HepG2 (cell line): ENCODE data around the gene ZNF629. TPM values are rescaled to one million over a fixed set of nuclear protein-coding genes. Genes with fewer than 3 reads are reported as not detected.
A peak's percentile ranks its signal among the peaks of the same experiment; 100 is the strongest.

ENCODE experiments used
- CHCHD3 ChIP-seq: sonication (generic); formaldehyde crosslinking; IDR thresholded peaks from 2 replicates; pipeline ENCODE4 v1.8.0; 2022; ENCODE audit warnings: mild to moderate bottlenecking, missing genetic modification reagents, moderate library complexity
- CHD2 ChIP-seq: IDR thresholded peaks from 2 replicates; pipeline ENCODE4 v1.6.1; 2011; ENCODE audit warnings: low read depth, low read length, improper control_type of control experiment
- CHD4 ChIP-seq: fragments of 200-600 bp; sonication (generic); IDR thresholded peaks from 2 replicates; pipeline ENCODE4 v1.7.0; 2017; ENCODE audit warnings: mild to moderate bottlenecking, low read length, borderline replicate concordance
- DNMT1 ChIP-seq: sonication (generic); formaldehyde crosslinking; IDR thresholded peaks from 2 replicates; pipeline ENCODE4 v1.5.1; 2020; ENCODE audit warnings: mild to moderate bottlenecking, missing genetic modification reagents
- HMG20A ChIP-seq: IDR thresholded peaks from 2 replicates; pipeline ENCODE4 v1.6.1; 2016; ENCODE audit warnings: borderline replicate concordance
- MEF2D ChIP-seq: sonication (generic); formaldehyde crosslinking; IDR thresholded peaks from 2 replicates; pipeline ENCODE4 v1.5.1; 2020; ENCODE audit warnings: mild to moderate bottlenecking, missing genetic modification reagents
- MYNN ChIP-seq: sonication (generic); formaldehyde crosslinking; IDR thresholded peaks from 2 replicates; pipeline ENCODE4 v1.4.0; 2020; ENCODE audit warnings: mild to moderate bottlenecking, low read depth, missing genetic modification reagents
- PCBP1 ChIP-seq: fragments of 200-400 bp; formaldehyde crosslinking; IDR thresholded peaks from 2 replicates; pipeline ENCODE4 v1.6.1; 2017; ENCODE audit warnings: mild to moderate bottlenecking, low read depth, low read length, borderline replicate concordance
- REL ChIP-seq: sonication (generic); formaldehyde crosslinking; conservative IDR thresholded peaks from 2 replicates; pipeline ENCODE4 v1.8.0; 2022; ENCODE audit warnings: mild to moderate bottlenecking, missing genetic modification reagents, moderate library complexity
- SAFB2 ChIP-seq: sonication (generic); formaldehyde crosslinking; IDR thresholded peaks from 2 replicates; pipeline ENCODE4 v1.5.1; 2020; ENCODE audit warnings: missing genetic modification reagents, low read depth, mild to moderate bottlenecking, borderline replicate concordance
- SKI ChIP-seq: fragments of 450-650 bp; IDR thresholded peaks from one replicate; pipeline ENCODE4 v1.6.1; 2018; ENCODE audit warnings: mild to moderate bottlenecking; ENCODE audit not compliant: partially characterized antibody
- TGIF2 ChIP-seq: IDR thresholded peaks from 2 replicates; pipeline ENCODE4 v1.6.1; 2016; ENCODE audit warnings: control low read depth, missing compliant biosample characterization
- ZBTB38 ChIP-seq: sonication (generic); formaldehyde crosslinking; IDR thresholded peaks from 2 replicates; pipeline ENCODE4 v1.5.1; 2020; ENCODE audit warnings: mild to moderate bottlenecking, missing genetic modification reagents
- ZBTB8A ChIP-seq: sonication (generic); formaldehyde crosslinking; IDR thresholded peaks from 2 replicates; pipeline ENCODE4 v1.4.0; 2020; ENCODE audit warnings: mild to moderate bottlenecking, low read depth, missing genetic modification reagents, borderline replicate concordance
- ZMYM4 ChIP-seq: sonication (generic); formaldehyde crosslinking; IDR thresholded peaks from 2 replicates; pipeline ENCODE4 v1.8.1; 2023; ENCODE audit warnings: mild to moderate bottlenecking, missing genetic modification reagents
- ZNF232 ChIP-seq: sonication (generic); formaldehyde crosslinking; IDR thresholded peaks from 2 replicates; pipeline ENCODE4 v1.4.0; 2020; ENCODE audit warnings: missing genetic modification reagents, borderline replicate concordance
- ZNF33A ChIP-seq: sonication (generic); formaldehyde crosslinking; IDR thresholded peaks from 2 replicates; pipeline ENCODE4 v1.5.1; 2020; ENCODE audit warnings: missing genetic modification reagents, mild to moderate bottlenecking, moderate library complexity, borderline replicate concordance
- ZNF530 ChIP-seq: sonication (generic); formaldehyde crosslinking; IDR thresholded peaks from 2 replicates; pipeline ENCODE4 v1.5.0; 2020; ENCODE audit warnings: low read depth, mild to moderate bottlenecking, missing genetic modification reagents
- ZNF616 ChIP-seq: sonication (generic); formaldehyde crosslinking; IDR thresholded peaks from 2 replicates; pipeline ENCODE4 v1.5.0; 2020; ENCODE audit warnings: low read depth, mild to moderate bottlenecking, missing genetic modification reagents
- ZNF780A ChIP-seq: sonication (generic); formaldehyde crosslinking; IDR thresholded peaks from 2 replicates; pipeline ENCODE4 v1.8.0; 2022; ENCODE audit warnings: mild to moderate bottlenecking, missing genetic modification reagents, moderate library complexity
- ZNF879 ChIP-seq: sonication (generic); formaldehyde crosslinking; IDR thresholded peaks from 2 replicates; pipeline ENCODE4 v1.8.1; 2023; ENCODE audit warnings: missing genetic modification reagents
- polyA plus RNA-seq, 8 experiments: library from polyadenylated mRNA; depleted of rRNA in 3 of 8; stranded (reverse) in 7 of 8; unstranded in 1 of 8; fragments of >200 nt; fragmentation: Illumina TruSeq in 4 of 8; extraction: Trizol in 4 of 8; gene quantifications; 2 replicates each; pipeline versions ENCODE4 v1.2.1 to v1.2.3, GENCODE V29; 2011 to 2016; ENCODE audit warnings: low read depth in 4 of 8, missing spikeins in 1 of 8, mixed read lengths in 1 of 8; ENCODE audit not compliant: insufficient read depth in 1 of 8
- total RNA-seq, 5 experiments: library from RNA; depleted of rRNA; stranded (reverse); fragments of >200 nt; fragmentation: Illumina TruSeq; extraction: Trizol; gene quantifications; 2 replicates each; pipeline ENCODE4 v1.2.3, GENCODE V29; 2016; ENCODE audit warnings: low read depth in 1 of 5
- TF ChIP-seq, protein P1 (sequence below): IDR thresholded peaks from 2 replicates; pipeline ENCODE4 v1.6.1; 2016; ENCODE audit warnings: missing compliant biosample characterization, missing genetic modification reagents, borderline replicate concordance
- TF ChIP-seq, protein P2 (sequence below): sonication (generic); formaldehyde crosslinking; IDR thresholded peaks from 2 replicates; pipeline ENCODE4 v1.5.0; 2020; ENCODE audit warnings: missing genetic modification reagents
- TF ChIP-seq, protein P3 (sequence below): sonication (generic); formaldehyde crosslinking; IDR thresholded peaks from 2 replicates; pipeline ENCODE4 v1.4.0; 2020; ENCODE audit warnings: missing genetic modification reagents
- TF ChIP-seq, protein P4 (sequence below): IDR thresholded peaks from 2 replicates; pipeline ENCODE4 v1.6.1; 2016

The ZNF629 gene
- total and polyA plus RNA-seq, 2 of the 13 experiments (the other 11 are each of a cell fraction or from before 2014, with no cell fraction given), result 6.1 to 16.5 TPM

DNA sequence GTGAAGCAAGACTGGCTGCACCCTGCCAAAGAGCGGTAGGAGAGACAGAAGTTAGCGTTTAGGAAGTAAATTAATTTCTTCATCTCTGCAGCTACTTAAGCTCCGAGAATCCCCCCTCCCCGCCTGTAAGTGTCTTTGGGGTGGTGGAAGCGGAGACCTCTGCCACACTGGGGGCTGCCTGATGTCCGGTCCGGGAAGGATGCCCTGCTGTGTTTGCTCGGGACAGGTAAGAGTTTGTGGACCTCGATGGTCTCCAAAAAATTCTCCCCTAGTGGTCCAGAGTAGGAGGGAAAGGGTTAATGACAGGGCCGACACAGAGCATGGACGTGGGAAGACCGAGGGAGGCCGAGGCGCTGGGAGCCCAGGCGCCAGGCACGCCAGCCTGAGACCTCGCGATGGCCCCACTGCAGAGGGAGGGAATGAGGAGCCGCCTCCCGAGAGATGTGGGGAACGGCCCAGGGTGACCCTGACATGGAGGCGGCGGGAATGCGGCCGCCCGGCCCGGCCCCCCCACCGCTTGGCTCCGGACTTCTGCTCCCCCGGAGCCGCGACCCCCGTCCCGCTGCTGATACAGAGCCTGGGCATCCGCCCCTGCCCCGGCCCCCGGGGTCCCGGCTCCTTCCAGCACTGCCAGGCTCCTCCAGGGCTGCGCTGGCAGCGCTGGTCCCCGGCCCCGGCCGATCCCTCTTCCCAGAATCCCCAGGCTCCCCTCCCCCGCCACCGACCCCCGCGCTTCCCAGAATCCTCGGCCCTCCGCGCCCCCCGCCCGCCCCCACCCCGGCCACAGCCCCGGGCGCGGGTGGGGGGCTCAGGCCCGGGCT lies 680 bp downstream of the ZNF629 start (continued):
- TF ChIP-seq, protein P1, sequence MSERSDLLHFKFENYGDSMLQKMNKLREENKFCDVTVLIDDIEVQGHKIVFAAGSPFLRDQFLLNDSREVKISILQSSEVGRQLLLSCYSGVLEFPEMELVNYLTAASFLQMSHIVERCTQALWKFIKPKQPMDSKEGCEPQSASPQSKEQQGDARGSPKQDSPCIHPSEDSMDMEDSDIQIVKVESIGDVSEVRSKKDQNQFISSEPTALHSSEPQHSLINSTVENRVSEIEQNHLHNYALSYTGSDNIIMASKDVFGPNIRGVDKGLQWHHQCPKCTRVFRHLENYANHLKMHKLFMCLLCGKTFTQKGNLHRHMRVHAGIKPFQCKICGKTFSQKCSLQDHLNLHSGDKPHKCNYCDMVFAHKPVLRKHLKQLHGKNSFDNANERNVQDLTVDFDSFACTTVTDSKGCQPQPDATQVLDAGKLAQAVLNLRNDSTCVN (CRISPR knock-in tag), result no peak
- TF ChIP-seq SAFB2 (CRISPR knock-in tag) (0 out of 2 replicates have a peak, but pooled peaks have one; percentile 54), ZMYM4 (CRISPR knock-in tag) (no peak), ZBTB38 (CRISPR knock-in tag) (no peak), ZNF616 (CRISPR knock-in tag) (no peak), ZNF232 (CRISPR knock-in tag) (no peak), ZNF33A (CRISPR knock-in tag) (no peak), HMG20A (CRISPR knock-in tag) (no peak), REL (CRISPR knock-in tag) (no peak), MYNN (CRISPR knock-in tag) (no peak), ZNF780A (no peak), SKI (no peak), TGIF2 (no peak), CHD2 (peak; percentile 90), PCBP1 (0 out of 2 replicates have a peak, but pooled peaks have one; percentile 13), CHD4 (no peak), ZNF530 (CRISPR knock-in tag) (no peak), ZNF879 (CRISPR knock-in tag) (no peak), ZBTB8A (no peak; the same call in 1 of the 2 replicates), DNMT1 (CRISPR knock-in tag) (no peak), MEF2D (no peak), CHCHD3 (no peak)
- TF ChIP-seq, protein P2, sequence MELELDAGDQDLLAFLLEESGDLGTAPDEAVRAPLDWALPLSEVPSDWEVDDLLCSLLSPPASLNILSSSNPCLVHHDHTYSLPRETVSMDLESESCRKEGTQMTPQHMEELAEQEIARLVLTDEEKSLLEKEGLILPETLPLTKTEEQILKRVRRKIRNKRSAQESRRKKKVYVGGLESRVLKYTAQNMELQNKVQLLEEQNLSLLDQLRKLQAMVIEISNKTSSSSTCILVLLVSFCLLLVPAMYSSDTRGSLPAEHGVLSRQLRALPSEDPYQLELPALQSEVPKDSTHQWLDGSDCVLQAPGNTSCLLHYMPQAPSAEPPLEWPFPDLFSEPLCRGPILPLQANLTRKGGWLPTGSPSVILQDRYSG, result no peak
- TF ChIP-seq, protein P3, sequence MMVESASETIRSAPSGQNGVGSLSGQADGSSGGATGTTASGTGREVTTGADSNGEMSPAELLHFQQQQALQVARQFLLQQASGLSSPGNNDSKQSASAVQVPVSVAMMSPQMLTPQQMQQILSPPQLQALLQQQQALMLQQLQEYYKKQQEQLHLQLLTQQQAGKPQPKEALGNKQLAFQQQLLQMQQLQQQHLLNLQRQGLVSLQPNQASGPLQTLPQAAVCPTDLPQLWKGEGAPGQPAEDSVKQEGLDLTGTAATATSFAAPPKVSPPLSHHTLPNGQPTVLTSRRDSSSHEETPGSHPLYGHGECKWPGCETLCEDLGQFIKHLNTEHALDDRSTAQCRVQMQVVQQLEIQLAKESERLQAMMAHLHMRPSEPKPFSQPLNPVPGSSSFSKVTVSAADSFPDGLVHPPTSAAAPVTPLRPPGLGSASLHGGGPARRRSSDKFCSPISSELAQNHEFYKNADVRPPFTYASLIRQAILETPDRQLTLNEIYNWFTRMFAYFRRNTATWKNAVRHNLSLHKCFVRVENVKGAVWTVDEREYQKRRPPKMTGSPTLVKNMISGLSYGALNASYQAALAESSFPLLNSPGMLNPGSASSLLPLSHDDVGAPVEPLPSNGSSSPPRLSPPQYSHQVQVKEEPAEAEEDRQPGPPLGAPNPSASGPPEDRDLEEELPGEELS (CRISPR knock-in tag), result no peak
- TF ChIP-seq, protein P4, sequence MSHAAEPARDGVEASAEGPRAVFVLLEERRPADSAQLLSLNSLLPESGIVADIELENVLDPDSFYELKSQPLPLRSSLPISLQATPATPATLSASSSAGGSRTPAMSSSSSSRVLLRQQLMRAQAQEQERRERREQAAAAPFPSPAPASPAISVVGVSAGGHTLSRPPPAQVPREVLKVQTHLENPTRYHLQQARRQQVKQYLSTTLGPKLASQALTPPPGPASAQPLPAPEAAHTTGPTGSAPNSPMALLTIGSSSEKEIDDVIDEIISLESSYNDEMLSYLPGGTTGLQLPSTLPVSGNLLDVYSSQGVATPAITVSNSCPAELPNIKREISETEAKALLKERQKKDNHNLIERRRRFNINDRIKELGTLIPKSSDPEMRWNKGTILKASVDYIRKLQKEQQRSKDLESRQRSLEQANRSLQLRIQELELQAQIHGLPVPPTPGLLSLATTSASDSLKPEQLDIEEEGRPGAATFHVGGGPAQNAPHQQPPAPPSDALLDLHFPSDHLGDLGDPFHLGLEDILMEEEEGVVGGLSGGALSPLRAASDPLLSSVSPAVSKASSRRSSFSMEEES (CRISPR knock-in tag), result peak; percentile 46; the same call in 1 of the 2 replicates
